Stomach smooth muscle (tissue), 2 donors: Measurements from ENCODE around the gene EGFL6.

Experiments
- H3K27ac ChIP-seq: one replicate; pipeline ENCODE4 v1.7.0; 2013; ENCODE audit warnings: mild to moderate bottlenecking, low read length, inconsistent platforms
- H3K27me3 ChIP-seq, 2 donors: one replicate each; pipeline ENCODE4 v1.7.0; 2013; ENCODE audit warnings: low read length in 2 of 2; ENCODE audit not compliant: insufficient read depth in 2 of 2, control insufficient read depth in 1 of 2
- H3K36me3 ChIP-seq, 2 donors: one replicate each; pipeline ENCODE4 v1.7.0; 2013; ENCODE audit warnings: low read length in 2 of 2; ENCODE audit not compliant: control insufficient read depth in 2 of 2, insufficient read depth in 2 of 2
- H3K4me1 ChIP-seq: one replicate; pipeline ENCODE4 v1.7.0; 2013; ENCODE audit warnings: low read length; ENCODE audit not compliant: control insufficient read depth, insufficient read depth
- H3K4me3 ChIP-seq, 2 donors: one replicate each; pipeline ENCODE4 v1.7.0; 2013; ENCODE audit warnings: low read length in 2 of 2
- H3K9ac ChIP-seq, 2 donors: one replicate each; pipeline ENCODE4 v1.7.0; 2013; ENCODE audit warnings: low read length in 2 of 2, mild to moderate bottlenecking in 1 of 2
- H3K9me3 ChIP-seq, 2 donors: one replicate each; pipeline ENCODE4 v1.7.0; 2013; ENCODE audit warnings: low read length in 2 of 2; ENCODE audit not compliant: control insufficient read depth in 2 of 2
- donor health status: healthy.
- donor health status: Pancreatic carcinoma.

EGFL6 gene

GRCh38 chrX:13547671-13548070 is 21.7 kb upstream of the EGFL6 start:
- no peaks in the 10 kb centered on the region for H3K36me3 ChIP-seq
- H3K27me3 ChIP-seq, result peaks cover 0 to 12% of the 10 kb centered on the region in 2 donors
- no peak overlapping the region for H3K9ac ChIP-seq
- no peak overlapping the region for H3K27ac ChIP-seq
- H3K4me3 ChIP-seq, result no peak overlapping the region
- no peaks in the 10 kb centered on the region for H3K9me3 ChIP-seq
- H3K4me1 ChIP-seq, result no peaks in the 10 kb centered on the region

GRCh38 chrX:13550346-13550745 is 19.1 kb upstream of the EGFL6 start:
- H3K4me3 ChIP-seq, result no peak overlapping the region
- H3K9me3 ChIP-seq, result peaks cover 0 to 4% of the 10 kb centered on the region in 2 donors
- H3K4me1 ChIP-seq, result no peaks in the 10 kb centered on the region
- peaks cover 0 to 23% of the 10 kb centered on the region in 2 donors for H3K27me3 ChIP-seq
- no peaks in the 10 kb centered on the region for H3K36me3 ChIP-seq
- H3K9ac ChIP-seq, result no peak overlapping the region
- H3K27ac ChIP-seq, result no peak overlapping the region

DNA sequence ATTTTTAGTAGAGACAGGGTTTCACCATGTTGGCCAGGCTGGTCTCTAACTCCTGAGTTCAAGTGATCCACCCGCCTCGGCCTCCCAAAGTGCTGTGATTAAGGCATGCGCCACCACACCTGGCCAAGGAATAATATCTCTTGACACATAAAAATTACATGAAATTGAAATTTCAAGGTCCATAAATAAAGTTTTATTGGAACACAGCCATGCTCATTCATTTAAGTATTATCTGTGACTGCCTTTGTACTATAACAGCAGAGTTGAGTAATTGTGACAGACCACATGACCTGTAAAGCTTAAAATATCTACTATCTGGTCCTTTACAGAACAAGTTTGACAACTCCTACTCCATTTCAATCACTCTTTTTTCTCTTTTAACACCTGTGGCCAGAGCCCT is 17.8 kb upstream of the EGFL6 start:
- Histone ChIP-seq H3K4me1 (no peaks in the 10 kb centered on the region), H3K9me3 (peaks cover 0 to 4% of the 10 kb centered on the region in 2 donors), H3K9ac (no peak overlapping the region), H3K36me3 (no peaks in the 10 kb centered on the region), H3K4me3 (no peak overlapping the region), H3K27me3 (peaks cover 0 to 19% of the 10 kb centered on the region in 2 donors), H3K27ac (no peak overlapping the region)

- no peak overlapping the region for H3K9ac ChIP-seq
- H3K4me1 ChIP-seq, result no peaks in the 10 kb centered on the region
- H3K9me3 ChIP-seq, result peaks cover 0 to 4% of the 10 kb centered on the region in 2 donors
- H3K27me3 ChIP-seq, result peaks cover 0 to 19% of the 10 kb centered on the region in 2 donors
- H3K4me3 ChIP-seq, result no peak overlapping the region
- H3K27ac ChIP-seq, result no peak overlapping the region
- no peaks in the 10 kb centered on the region for H3K36me3 ChIP-seq
Measured at GRCh38 chrX:13552892-13553291, 16.5 kb upstream of the EGFL6 start.

DNA sequence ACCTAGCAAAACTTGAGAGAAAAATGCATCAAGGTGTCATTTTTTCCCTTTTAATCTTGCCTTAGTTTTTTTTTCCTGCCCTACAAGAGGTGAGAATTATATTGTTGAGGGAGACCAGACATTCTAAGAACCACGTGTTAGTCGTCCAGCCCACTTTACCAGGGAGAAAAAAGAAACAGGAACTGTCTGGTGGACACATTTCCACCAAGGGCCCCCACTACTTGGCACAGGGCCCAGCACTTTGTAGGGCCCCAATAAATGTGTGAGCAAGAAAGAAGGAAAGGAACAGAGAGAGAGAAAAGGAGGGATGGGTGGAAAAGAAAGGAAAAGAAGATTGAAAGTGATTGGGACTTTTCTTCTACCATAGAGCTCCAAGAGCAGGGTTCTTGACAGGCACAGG is 3.9 kb upstream of the EGFL6 start:
- Histone ChIP-seq H3K36me3 (no peaks in the 10 kb centered on the region), H3K4me1 (no peaks in the 10 kb centered on the region), H3K27ac (no peak overlapping the region), H3K9me3 (peaks cover 0 to 2% of the 10 kb centered on the region in 2 donors), H3K27me3 (peaks cover 13 to 41% of the 10 kb centered on the region in 2 donors), H3K4me3 (no peak overlapping the region), H3K9ac (no peak overlapping the region)

DNA sequence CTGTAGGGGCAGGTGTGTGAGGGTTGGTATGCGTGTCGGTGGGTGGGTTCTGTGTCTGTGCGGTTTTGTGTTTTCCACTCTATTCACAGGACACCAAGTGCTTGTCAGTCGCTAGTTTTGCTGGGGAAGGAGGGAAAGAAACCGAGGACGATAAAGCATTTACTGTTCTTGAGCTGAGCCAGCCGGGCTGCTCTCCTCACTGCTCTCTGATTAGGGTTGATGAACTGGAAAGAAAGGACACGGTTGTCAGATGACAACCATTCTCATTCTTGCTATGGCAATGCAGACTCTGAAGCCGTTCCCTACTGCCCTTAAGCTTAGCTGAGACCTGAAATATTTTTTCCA is 832 bp downstream of the EGFL6 start:
- Histone ChIP-seq H3K9me3 (peaks cover 0 to 3% of the 10 kb centered on the region in 2 donors), H3K27ac (no peak overlapping the region), H3K9ac (no peak overlapping the region), H3K4me1 (no peaks in the 10 kb centered on the region), H3K27me3 (peaks cover 13 to 45% of the 10 kb centered on the region in 2 donors), H3K36me3 (no peaks in the 10 kb centered on the region), H3K4me3 (peak overlapping the region in 1 of 2 donors; percentile 23)

DNA sequence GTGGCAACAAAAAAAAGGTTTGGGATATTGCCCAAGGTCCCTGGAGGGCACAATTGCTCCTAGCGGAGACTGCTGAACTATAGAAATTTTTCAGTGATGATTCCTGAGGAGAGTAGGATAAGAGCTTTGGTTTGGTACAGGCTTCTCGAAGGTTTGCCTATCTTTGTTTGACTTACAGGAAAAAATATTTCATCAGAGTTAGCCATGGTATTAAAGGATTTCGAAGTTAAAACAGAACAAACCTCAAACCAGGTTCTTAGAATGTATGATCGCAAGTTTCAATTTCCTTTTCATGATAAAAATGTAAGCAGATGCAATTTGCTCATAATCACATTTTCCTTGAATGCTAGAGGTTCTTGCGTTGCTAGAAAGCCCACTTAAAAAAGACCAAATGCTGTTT is 1.7 kb downstream of the EGFL6 start:
- Histone ChIP-seq H3K9me3 (peaks cover 0 to 5% of the 10 kb centered on the region in 2 donors), H3K9ac (no peak overlapping the region), H3K36me3 (no peaks in the 10 kb centered on the region), H3K4me1 (no peaks in the 10 kb centered on the region), H3K27me3 (peaks cover 13 to 42% of the 10 kb centered on the region in 2 donors), H3K4me3 (no peak overlapping the region), H3K27ac (no peak overlapping the region)

DNA sequence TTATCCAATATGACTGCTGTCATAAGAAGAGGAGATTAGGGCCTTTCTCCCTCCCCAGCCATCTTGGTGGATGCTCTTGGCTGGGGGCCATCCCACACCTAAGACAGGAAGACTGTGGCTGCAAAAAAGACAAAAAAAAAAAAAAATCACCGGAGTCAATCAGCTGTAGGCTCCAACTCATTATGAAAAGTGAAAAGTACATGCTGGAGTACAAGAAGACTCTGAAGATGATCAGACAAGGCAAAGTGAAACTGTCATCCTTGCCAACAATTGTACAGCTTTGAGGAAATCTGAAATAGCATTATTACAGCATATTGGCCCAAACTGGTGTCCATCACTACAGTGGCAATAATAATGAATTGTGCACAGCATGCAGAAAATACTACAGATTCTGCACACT is 5.2 kb downstream of the EGFL6 start:
- no peak overlapping the region for H3K4me3 ChIP-seq
- H3K27me3 ChIP-seq, result peaks cover under 1 to 19% of the 10 kb centered on the region in 2 donors
- H3K4me1 ChIP-seq, result no peaks in the 10 kb centered on the region
- peaks cover 0 to 5% of the 10 kb centered on the region in 2 donors for H3K9me3 ChIP-seq
- H3K27ac ChIP-seq, result no peak overlapping the region
- no peaks in the 10 kb centered on the region for H3K36me3 ChIP-seq
- H3K9ac ChIP-seq, result no peak overlapping the region

DNA sequence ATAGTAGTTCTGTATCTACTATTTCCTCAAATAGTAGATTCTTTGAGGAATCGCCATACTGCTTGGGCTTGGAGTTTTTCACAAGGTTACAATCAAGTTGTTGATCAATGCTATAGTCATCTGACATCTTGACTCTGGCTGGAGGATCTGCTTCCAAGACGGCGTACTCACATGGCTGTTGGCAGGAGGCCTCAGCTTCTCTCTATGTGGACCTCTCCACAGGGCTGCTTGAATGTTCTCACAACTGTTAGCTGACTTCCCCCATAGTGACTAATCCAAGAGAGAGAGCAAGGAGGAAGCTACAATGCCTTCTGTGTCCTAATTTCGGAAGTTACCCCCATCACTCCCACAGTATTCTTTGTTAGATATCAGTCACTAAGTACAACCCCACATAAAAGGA is 10.3 kb downstream of the EGFL6 start:
- Histone ChIP-seq H3K4me1 (no peaks in the 10 kb centered on the region), H3K9me3 (peaks cover 0 to 6% of the 10 kb centered on the region in 2 donors), H3K4me3 (no peak overlapping the region), H3K9ac (no peak overlapping the region), H3K27me3 (peaks cover 0 to 3% of the 10 kb centered on the region in 2 donors), H3K27ac (no peak overlapping the region), H3K36me3 (no peaks in the 10 kb centered on the region)

- Histone ChIP-seq H3K27me3 (peaks cover 0 to 3% of the 10 kb centered on the region in 2 donors), H3K4me3 (no peak overlapping the region), H3K9me3 (peaks cover 0 to 4% of the 10 kb centered on the region in 2 donors)
Measured at GRCh38 chrX:13581554-13581953, 12.2 kb downstream of the EGFL6 start.

DNA sequence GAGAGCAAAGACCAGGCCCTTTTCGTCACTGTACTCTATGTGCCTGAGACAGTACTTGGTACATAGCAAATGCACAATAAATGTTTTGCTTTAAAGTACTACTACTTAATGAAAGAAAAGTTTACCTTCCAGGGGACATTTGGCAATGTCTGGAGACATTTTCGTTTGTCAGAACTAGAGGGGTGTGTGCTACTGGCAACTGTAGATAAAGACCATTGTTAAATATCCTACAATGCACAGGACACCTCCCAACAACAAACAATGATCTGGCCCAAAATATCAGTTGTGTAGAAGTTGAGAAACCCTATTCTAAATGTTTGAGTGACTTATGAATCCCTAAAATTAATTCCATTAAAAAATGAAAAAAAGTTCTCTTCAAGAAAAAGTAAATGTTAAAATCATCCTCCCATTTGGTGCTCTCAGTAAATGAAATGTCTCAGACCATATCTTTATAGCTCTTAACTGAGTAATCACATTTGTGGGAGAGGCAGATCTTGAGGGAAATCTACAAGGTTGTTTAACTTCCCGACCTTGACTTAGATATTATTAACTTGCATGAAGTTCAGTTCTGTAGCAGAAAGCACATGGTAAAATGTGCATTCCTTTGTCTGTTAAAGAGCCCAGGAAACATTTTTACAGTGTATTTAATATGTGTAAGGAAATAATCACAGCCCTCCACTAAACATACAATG is 18.5 kb downstream of the EGFL6 start:
- peaks cover 0 to 5% of the 10 kb centered on the region in 2 donors for H3K27me3 ChIP-seq
- no peak overlapping the region for H3K4me3 ChIP-seq
- no peak overlapping the region for H3K9ac ChIP-seq
- H3K9me3 ChIP-seq, result no peaks in the 10 kb centered on the region
- H3K4me1 ChIP-seq, result no peaks in the 10 kb centered on the region
- no peaks in the 10 kb centered on the region for H3K36me3 ChIP-seq
- H3K27ac ChIP-seq, result no peak overlapping the region

More at GRCh38 chrX:13581554-13581953, 12.2 kb downstream of the EGFL6 start:
- Histone ChIP-seq H3K36me3 (no peaks in the 10 kb centered on the region), H3K4me1 (no peaks in the 10 kb centered on the region), H3K9ac (no peak overlapping the region), H3K27ac (no peak overlapping the region)
